Nephron progenitor cell (in vitro differentiated cells): ENCODE measurements around the gene AURKA.
A peak's percentile ranks its signal among the peaks of the same experiment; 100 is the strongest.

Source experiments
- DNase-seq: peaks from one replicate; pipeline ENCODE4 v3.0.0; 2021
- H3K27ac Mint-ChIP-seq: 2 replicates; pipeline ENCODE4 v1.8.0; 2021; ENCODE audit warnings: mild to moderate bottlenecking, moderate library complexity, mixed read lengths
- H3K27me3 Mint-ChIP-seq: 2 replicates; pipeline ENCODE4 v1.8.0; 2021; ENCODE audit warnings: mild to moderate bottlenecking, low read depth, mixed read lengths; ENCODE audit not compliant: poor library complexity
- H3K36me3 Mint-ChIP-seq: 2 replicates; pipeline ENCODE4 v1.8.0; 2021; ENCODE audit warnings: low read depth, mixed read lengths
- H3K4me1 Mint-ChIP-seq: 2 replicates; pipeline ENCODE4 v1.8.0; 2021; ENCODE audit warnings: mixed read lengths
- H3K4me3 Mint-ChIP-seq: 2 replicates; pipeline ENCODE4 v1.8.0; 2021; ENCODE audit warnings: mild to moderate bottlenecking, moderate library complexity, mixed read lengths
- H3K9me3 Mint-ChIP-seq: 2 replicates; pipeline ENCODE4 v1.8.0; 2021; ENCODE audit warnings: mild to moderate bottlenecking, moderate library complexity, mixed read lengths
- CTCF ChIP-seq: fragments of 200-600 bp; sonication (generic); IDR thresholded peaks from 2 replicates; pipeline ENCODE4 v1.5.0; 2021; ENCODE audit warnings: antibody characterized with exemption

The AURKA gene

GRCh38 chr20:56360133-56360907 lies 31.7 kb downstream of the AURKA start:
- TF ChIP-seq CTCF, result no peak
- peaks cover 9% of the 10 kb centered on the region for H3K27me3 Mint-ChIP-seq
- DNase-seq, result no peak
- no peaks in the 10 kb centered on the region for H3K9me3 Mint-ChIP-seq
- H3K4me3 Mint-ChIP-seq, result peak overlapping the region; percentile 91
- H3K4me1 Mint-ChIP-seq, result peaks cover 31% of the 10 kb centered on the region
- peaks cover 14% of the 10 kb centered on the region for H3K36me3 Mint-ChIP-seq
- H3K27ac Mint-ChIP-seq, result peak overlapping the region; percentile 64

- DNase-seq, result peak; percentile 38
- H3K4me1 Mint-ChIP-seq, result peaks cover 32% of the 10 kb centered on the region
- peak overlapping the region; percentile 91 for H3K4me3 Mint-ChIP-seq
- no peaks in the 10 kb centered on the region for H3K9me3 Mint-ChIP-seq
- peak overlapping the region; percentile 29 for H3K27ac Mint-ChIP-seq
- peaks cover 9% of the 10 kb centered on the region for H3K36me3 Mint-ChIP-seq
- H3K27me3 Mint-ChIP-seq, result peaks cover 9% of the 10 kb centered on the region
- no peak for TF ChIP-seq CTCF
Observed at GRCh38 chr20:56359212-56360132, 32.5 kb downstream of the AURKA start.

GRCh38 chr20:56358600-56359211 lies 33.3 kb downstream of the AURKA start, which contains the start of gene FAM210B:
Gene FAM210B, plus strand, starts transcription at chr20:56358974. Its CDS starts 32 bp downstream, at chr20:56359006.
- peaks cover 5% of the 10 kb centered on the region for H3K36me3 Mint-ChIP-seq
- peaks cover 9% of the 10 kb centered on the region for H3K27me3 Mint-ChIP-seq
- no peak for TF ChIP-seq CTCF
- peak; percentile 90 for DNase-seq
- H3K27ac Mint-ChIP-seq, result peak within 1 kb of the TSS; percentile 29
- peaks cover 37% of the 10 kb centered on the region for H3K4me1 Mint-ChIP-seq
- peak within 1 kb of the TSS; percentile 91 for H3K4me3 Mint-ChIP-seq
- H3K9me3 Mint-ChIP-seq, result no peaks in the 10 kb centered on the region

- Mint-ChIP-seq H3K27ac (no peak overlapping the region), H3K9me3 (no peaks in the 10 kb centered on the region), H3K36me3 (peaks cover 5% of the 10 kb centered on the region), H3K4me1 (peaks cover 37% of the 10 kb centered on the region), H3K4me3 (peak overlapping the region; percentile 71), H3K27me3 (peaks cover 12% of the 10 kb centered on the region)
- TF ChIP-seq CTCF, result no peak
- DNase-seq, result no peak
Observed at GRCh38 chr20:56358070-56358469, 33.9 kb downstream of the AURKA start.

- no peaks in the 10 kb centered on the region for H3K9me3 Mint-ChIP-seq
- no peak for DNase-seq
- peaks cover 27% of the 10 kb centered on the region for H3K4me1 Mint-ChIP-seq
- peaks cover 10% of the 10 kb centered on the region for H3K27me3 Mint-ChIP-seq
- TF ChIP-seq CTCF, result no peak
- no peaks in the 10 kb centered on the region for H3K36me3 Mint-ChIP-seq
- H3K4me3 Mint-ChIP-seq, result no peak overlapping the region
- no peak overlapping the region for H3K27ac Mint-ChIP-seq
Observed at GRCh38 chr20:56353356-56353755, 38.7 kb downstream of the AURKA start.
